H1 (cell line): Measurements from ENCODE around the gene CYTL1. TPM values are rescaled to one million over a fixed set of nuclear protein-coding genes. Genes with fewer than 3 reads are reported as not detected.
A peak's percentile ranks its signal among the peaks of the same experiment; 100 is the strongest.

Experiments used
- CTCF ChIA-PET: fragments of 300-600 bp; sonication (Branson Sonifier 250); formaldehyde crosslinking; loops from one replicate; lab custom pipeline; 2021; ENCODE audit not compliant: partially characterized antibody; lab: Charles Lee
- POLR2A ChIA-PET: fragments of 300-600 bp; sonication (Branson Sonifier 250); formaldehyde crosslinking; loops from one replicate; lab custom pipeline; 2021; ENCODE audit warnings: inconsistent platforms; ENCODE audit not compliant: partially characterized antibody; lab: Charles Lee
- DNase-seq, 2 experiments: peaks; one replicate each; pipeline versions ENCODE4 v3.0.0 to v3.0.0-alpha.2; 2010 to 2022; ENCODE audit warnings: low spot score in 2 of 2, low read depth in 1 of 2, mixed read lengths in 1 of 2
- FAIRE-seq: peaks from 2 replicates; lab custom pipeline; 2011; peaks lifted over from hg19 to GRCh38; lab: Jason Lieb, UNC
- H2AFZ ChIP-seq: 2 replicates; pipeline ENCODE4 v1.8.1; 2012; ENCODE audit warnings: low read length, inconsistent platforms
- H2AK5ac ChIP-seq: 2 replicates; pipeline ENCODE4 v1.6.1; 2013; ENCODE audit warnings: low read depth, low read length
- H2BK120ac ChIP-seq: replicated peaks from 2 replicates; pipeline ENCODE3; 2013; ENCODE audit warnings: low read depth, low read length, inconsistent platforms
- H2BK12ac ChIP-seq: 2 replicates; pipeline ENCODE4 v1.6.1; 2013; ENCODE audit warnings: low read depth, low read length
- H2BK15ac ChIP-seq: 2 replicates; pipeline ENCODE4 v1.6.1; 2013; ENCODE audit warnings: low read length
- H2BK20ac ChIP-seq: 2 replicates; pipeline ENCODE4 v1.6.1; 2013; ENCODE audit warnings: low read length
- H2BK5ac ChIP-seq: 2 replicates; pipeline ENCODE4 v1.6.1; 2013; ENCODE audit warnings: low read depth, low read length
- H3K14ac ChIP-seq: 2 replicates; pipeline ENCODE4 v1.6.1; 2013; ENCODE audit warnings: inconsistent platforms; ENCODE audit not compliant: insufficient read length
- H3K18ac ChIP-seq: 2 replicates; pipeline ENCODE4 v1.6.1; 2013; ENCODE audit warnings: low read length; ENCODE audit errors: extremely low read depth
- H3K23ac ChIP-seq: 2 replicates; pipeline ENCODE4 v1.6.1; 2013; ENCODE audit warnings: inconsistent platforms; ENCODE audit not compliant: insufficient read length
- H3K23me2 ChIP-seq: 2 replicates; pipeline ENCODE4 v1.6.1; 2013; ENCODE audit warnings: low read depth, low read length
- H3K27ac ChIP-seq: 2 replicates; pipeline ENCODE4 v1.6.1; 2011; ENCODE audit warnings: low read depth, low read length, inconsistent platforms
- H3K27me3 ChIP-seq, 4 experiments: replicated peaks in 1 of 4; 1 replicate in 1 of 4; 2 replicates in 3 of 4; pipeline versions ENCODE4 v1.6.1 to v1.8.1; 2011 to 2013; ENCODE audit warnings: low read length in 3 of 4, mild to moderate bottlenecking in 3 of 4, inconsistent platforms in 2 of 4, mixed read lengths in 2 of 4, moderate library complexity in 1 of 4; ENCODE audit not compliant: control insufficient read depth in 3 of 4, insufficient read depth in 3 of 4; ENCODE audit errors: extremely low read depth in 1 of 4
- H3K36me3 ChIP-seq, 4 experiments: 2 replicates each; pipeline versions ENCODE4 v1.6.1 to v1.8.1; 2011 to 2013; ENCODE audit warnings: mild to moderate bottlenecking in 4 of 4, low read length in 3 of 4, moderate library complexity in 2 of 4, control low read depth in 1 of 4, inconsistent platforms in 1 of 4; ENCODE audit not compliant: insufficient read depth in 4 of 4, control insufficient read depth in 2 of 4
- H3K4ac ChIP-seq: replicated peaks from 2 replicates; pipeline ENCODE3; 2013; ENCODE audit warnings: low read length, low read depth, mixed read lengths, inconsistent platforms; ENCODE audit not compliant: insufficient read length
- H3K4me1 ChIP-seq, 4 experiments: replicated peaks in 1 of 4; 1 replicate in 1 of 4; 2 replicates in 3 of 4; pipeline versions ENCODE4 v1.6.1 to v1.8.1; 2011 to 2013; ENCODE audit warnings: low read length in 3 of 4, inconsistent platforms in 2 of 4, mixed read lengths in 1 of 4; ENCODE audit not compliant: insufficient read depth in 4 of 4, control insufficient read depth in 3 of 4
- H3K4me2 ChIP-seq, 2 experiments: 2 replicates each; pipeline versions ENCODE4 v1.6.1 to v1.8.1; 2011 to 2013; ENCODE audit warnings: low read depth in 2 of 2, low read length in 2 of 2, control low read depth in 1 of 2, inconsistent platforms in 1 of 2, mild to moderate bottlenecking in 1 of 2; ENCODE audit not compliant: insufficient read depth in 1 of 2
- H3K4me3 ChIP-seq, 4 experiments: fragments of 200-600, 300-600 bp in 1 of 4; sonication (generic), shearing (Covaris generic), sonication (Bioruptor Twin) in 1 of 4; 2 replicates each; pipeline versions ENCODE4 v1.5.1 to v1.8.1; 2011 to 2016; ENCODE audit warnings: low read length in 4 of 4, low read depth in 3 of 4, control low read depth in 2 of 4, inconsistent platforms in 2 of 4, mild to moderate bottlenecking in 2 of 4, mixed read lengths in 1 of 4, moderate library complexity in 1 of 4; ENCODE audit not compliant: insufficient read depth in 2 of 4; ENCODE audit errors: extremely low read depth in 1 of 4
- H3K56ac ChIP-seq: replicated peaks from 2 replicates; pipeline ENCODE3; 2013; ENCODE audit warnings: low read depth, mild to moderate bottlenecking, mixed read lengths, low read length, inconsistent platforms; ENCODE audit not compliant: insufficient read length
- H3K79me1 ChIP-seq: 2 replicates; pipeline ENCODE4 v1.6.1; 2013; ENCODE audit warnings: low read depth, low read length, control low read depth
- H3K79me2 ChIP-seq, 2 experiments: 2 replicates each; pipeline versions ENCODE4 v1.6.1 to v1.8.1; 2012 to 2013; ENCODE audit warnings: low read length in 2 of 2, mild to moderate bottlenecking in 2 of 2, inconsistent platforms in 1 of 2; ENCODE audit not compliant: insufficient read depth in 2 of 2, control insufficient read depth in 1 of 2
- H3K9ac ChIP-seq, 4 experiments: replicated peaks in 1 of 4; 1 replicate in 1 of 4; 2 replicates in 3 of 4; pipeline versions ENCODE4 v1.6.1 to v1.8.1; 2011 to 2013; ENCODE audit warnings: low read depth in 3 of 4, low read length in 3 of 4, control low read depth in 2 of 4, mild to moderate bottlenecking in 2 of 4, moderate library complexity in 2 of 4, inconsistent platforms in 1 of 4; ENCODE audit errors: extremely low read depth in 1 of 4
- H3K9me3 ChIP-seq, 2 experiments: 2 replicates each; pipeline versions ENCODE4 v1.6.1 to v1.8.1; 2012 to 2013; ENCODE audit warnings: mild to moderate bottlenecking in 2 of 2, moderate library complexity in 2 of 2, control low read depth in 1 of 2, inconsistent platforms in 1 of 2, low read depth in 1 of 2, low read length in 1 of 2, mixed read lengths in 1 of 2; ENCODE audit not compliant: insufficient read depth in 2 of 2
- H4K20me1 ChIP-seq, 2 experiments: replicated peaks in 1 of 2; 2 replicates each; pipeline versions ENCODE3 to v1.8.1; 2011 to 2013; ENCODE audit warnings: inconsistent platforms in 2 of 2, low read length in 2 of 2, mild to moderate bottlenecking in 1 of 2; ENCODE audit not compliant: insufficient read depth in 2 of 2, control insufficient read depth in 1 of 2
- H4K5ac ChIP-seq: 2 replicates; pipeline ENCODE4 v1.6.1; 2013; ENCODE audit warnings: low read length, low read depth, mixed read lengths, inconsistent platforms; ENCODE audit not compliant: insufficient read length
- H4K8ac ChIP-seq: 2 replicates; pipeline ENCODE4 v1.8.0; 2013; ENCODE audit warnings: mild to moderate bottlenecking, moderate library complexity, low read length, inconsistent platforms; ENCODE audit not compliant: insufficient read depth; ENCODE audit errors: extremely low read depth
- H4K91ac ChIP-seq: replicated peaks from 2 replicates; pipeline ENCODE3; 2013; ENCODE audit warnings: low read length, mixed read lengths, inconsistent platforms; ENCODE audit not compliant: insufficient read length
- CTCF ChIP-seq, 3 experiments: IDR thresholded peaks; 1 replicate in 2 of 3; 2 replicates in 1 of 3; pipeline versions ENCODE4 v1.5.1 to v1.6.1; 2011; ENCODE audit warnings: low read length in 3 of 3, mild to moderate bottlenecking in 3 of 3, inconsistent platforms in 2 of 3, low read depth in 1 of 3, moderate library complexity in 1 of 3; ENCODE audit not compliant: insufficient read depth in 1 of 3; ENCODE audit errors: control extremely low read depth in 1 of 3
- TCF12 ChIP-seq: IDR thresholded peaks from 2 replicates; pipeline ENCODE4 v1.6.1; 2011; ENCODE audit warnings: low read depth, mild to moderate bottlenecking, low read length
- WGBS, 2 experiments: shearing (Covaris generic) in 1 of 2; methylation state at CpG; one replicate each; pipeline versions ENCODE4 v1.1.6 to v1.1.7; 2013 to 2015; ENCODE audit warnings: low lambda C conversion rate in 2 of 2, mixed read lengths in 2 of 2, inconsistent platforms in 1 of 2, low coverage in 1 of 2, missing lambda C conversion rate in 1 of 2; ENCODE audit not compliant: insufficient replicate concordance in 2 of 2, insufficient coverage in 1 of 2, insufficient read length in 1 of 2; ENCODE audit errors: extremely low coverage in 1 of 2, missing lambda C conversion rate in 1 of 2; 5-methylcytosine and 5-hydroxymethylcytosine counted together
- polyA plus RNA-seq, 7 experiments: library from polyadenylated mRNA; depleted of rRNA in 3 of 7; stranded (reverse) in 5 of 7; unstranded in 2 of 7; fragments of >200 nt in 5 of 7; fragments of 200-250 nt in 2 of 7; gene quantifications; 1 replicate in 5 of 7; 2 replicates in 1 of 7; 4 replicates in 1 of 7; pipeline versions ENCODE4 v1.2.1 to v1.2.3, GENCODE V29; 2011 to 2013; ENCODE audit warnings: missing spikeins in 2 of 7, mixed read lengths in 2 of 7
- total RNA-seq: library from RNA; stranded (reverse); fragmentation: NEBNext Ultra II Directional; extraction: Animal tissue kit (Norgen Biotek cat#: 25700); gene quantifications from 2 replicates; pipeline ENCODE4 v1.2.1, GENCODE V29; 2021

CYTL1 gene
- total and polyA plus RNA-seq, 2 of the 8 experiments (the other 6 are each of a cell fraction or from before 2014, with no cell fraction given), result 8.6 to 9.8 TPM

- Histone ChIP-seq H3K18ac (0 out of 2 replicates have a peak overlapping the region, but pooled peaks have one; percentile 1), H4K91ac (peak overlapping the region; percentile 36), H2AK5ac (no peak overlapping the region), H4K20me1 (no peaks in the 10 kb centered on the region), H3K36me3 (no peaks in the 10 kb centered on the region), H4K5ac (no peak overlapping the region), H3K4me2 (peak overlapping the region; percentile 64; a peak in 3 of 4 replicates), H3K4me1 (peaks cover 0 to 7% (median 2%) of the 10 kb centered on the region in 4 experiments; a peak in 3 of 7 replicates), H3K4ac (no peak overlapping the region), H3K79me2 (no peaks in the 10 kb centered on the region), H3K27me3 (peaks cover 0 to 3% (median under 1%) of the 10 kb centered on the region in 4 experiments; a peak in 1 of 7 replicates), H2BK12ac (peak overlapping the region; percentile 45; the same call in 1 of the 2 replicates), H3K4me3 (peak overlapping the region in 2 of 4 experiments; percentile 21 to 60; a peak in 3 of 8 replicates), H3K14ac (no peak overlapping the region), H3K79me1 (no peaks in the 10 kb centered on the region), H4K8ac (no peak overlapping the region), H3K27ac (no peak overlapping the region), H3K23ac (no peak overlapping the region), H2BK20ac (no peak overlapping the region), H2AFZ (peak overlapping the region; percentile 56; the same call in 1 of the 2 replicates), H2BK120ac (no peak overlapping the region), H3K23me2 (no peaks in the 10 kb centered on the region; the same call in none of the 2 replicates), H2BK5ac (peak overlapping the region; percentile 17; the same call in 1 of the 2 replicates), H2BK15ac (no peak overlapping the region), H3K9ac (no peak overlapping the region), H3K9me3 (no peaks in the 10 kb centered on the region), H3K56ac (no peak overlapping the region)
- TF ChIP-seq CTCF (IDR thresholded peaks at IDR 0.05; ENCODE audit: control extremely low read depth in 1 of 3, insufficient read depth in 1 of 3, low read depth in 1 of 3, low read length in 3 of 3) (peak in 1 of 3 experiments; percentile 4; a peak in 1 of 4 replicates), TCF12 (no peak)
- CTCF ChIA-PET, result interaction anchor here (0.6 to 1.6 kb wide), 4 partner anchors 14 to 90 kb away, joined by 3 to 7 read pairs (median 4); no protein-coding TSS in a partner anchor
- DNase-seq (no peak), FAIRE-seq (no peak)
- WGBS, 2 experiments, result 76% methylated on average over 7 of the region's 12 CpGs; no CpG with 5 or more reads in 1 of the 2 experiments
- POLR2A ChIA-PET, result no interaction called here
Measured at GRCh38 chr4:5019796-5020195, 538 bp upstream of the CYTL1 start.
